G401 (cell line): ENCODE data around the gene SWSAP1. TPM values are rescaled to one million over a fixed set of nuclear protein-coding genes. Genes with fewer than 3 reads are reported as not detected.
"Not testable (repeated sequence)": the region's sequence is repeated elsewhere in the genome, so short reads cannot be mapped to it uniquely, and the experiment has no call there.

Experiments
- DNase-seq: peaks from one replicate; pipeline ENCODE4 v3.0.0-alpha.2; 2015; ENCODE audit warnings: low spot score
- in situ Hi-C: cut with HindIII; loops from 2 replicates; pipeline ENCODE4 v1.10.0; 2016; ENCODE audit warnings: low sequenced_read_pairs, mixed read lengths
- total RNA-seq: library from RNA; depleted of rRNA; stranded (reverse); fragments of >200 nt; shearing (Covaris generic); gene quantifications from 2 replicates; pipeline ENCODE4 v1.2.3, GENCODE V29; 2014

The SWSAP1 gene
- total RNA-seq, 1 experiment from 2014 or later: 6.2 TPM

GRCh38 chr19:11401808-11402543 lies 27.5 kb downstream of the SWSAP1 start:
- in situ Hi-C loops: no loop called here
- no peak for DNase-seq

- in situ Hi-C loops: no loop called here
Observed at GRCh38 chr19:11404588-11405222, 30.2 kb downstream of the SWSAP1 start.

GRCh38 chr19:11405846-11406643 lies 31.6 kb downstream of the SWSAP1 start:
- in situ Hi-C loops: no loop called here
- DNase-seq: peak; percentile 18

More at GRCh38 chr19:11404588-11405222, 30.2 kb downstream of the SWSAP1 start:
- no peak for DNase-seq

GRCh38 chr19:11406703-11407236 lies 32.3 kb downstream of the SWSAP1 start:
- in situ Hi-C loops, DNase-seq: not testable (repeated sequence)

GRCh38 chr19:11408591-11408990 lies 34.1 kb downstream of the SWSAP1 start:
- no peak for DNase-seq
- in situ Hi-C loops: no loop called here

- in situ Hi-C loops: no loop called here
- no peak for DNase-seq
Observed at GRCh38 chr19:11410682-11411081, 36.2 kb downstream of the SWSAP1 start.

- no peak for DNase-seq
- in situ Hi-C loops: no loop called here
Observed at GRCh38 chr19:11414544-11414943, 40.1 kb downstream of the SWSAP1 start.

- DNase-seq: no peak
- in situ Hi-C loops: no loop called here
Observed at GRCh38 chr19:11416346-11417052, 42.0 kb downstream of the SWSAP1 start.

GRCh38 chr19:11418094-11418548 lies 43.7 kb downstream of the SWSAP1 start:
- in situ Hi-C loops: no loop called here
- DNase-seq: no peak

GRCh38 chr19:11418549-11419506 lies 44.4 kb downstream of the SWSAP1 start, which contains the start of gene RGL3:
Gene RGL3 (minus strand): TSS chr19:11419314. CDS start chr19:11419278, 36 bp downstream.
- in situ Hi-C loops: no loop called here

GRCh38 chr19:11420429-11421370 lies 46.2 kb downstream of the SWSAP1 start:
- in situ Hi-C loops: no loop called here
- no peak for DNase-seq

More at GRCh38 chr19:11418549-11419506, 44.4 kb downstream of the SWSAP1 start, which contains the start of gene RGL3:
- no peak for DNase-seq

- in situ Hi-C loops: no loop called here
- DNase-seq: peak; percentile 12
Observed at GRCh38 chr19:11421371-11422098, 47.1 kb downstream of the SWSAP1 start.

GRCh38 chr19:11422163-11423065 lies 47.9 kb downstream of the SWSAP1 start:
- in situ Hi-C loops: no loop called here
- DNase-seq: peak; percentile 41

GRCh38 chr19:11423164-11423790 lies 48.8 kb downstream of the SWSAP1 start:
- in situ Hi-C loops: no loop called here
- no peak for DNase-seq

- no peak for DNase-seq
- in situ Hi-C loops: no loop called here
Observed at GRCh38 chr19:11423791-11424181, 49.3 kb downstream of the SWSAP1 start.
